CD14-positive monocyte (primary cell): Measurements from ENCODE around the gene STMN1. TPM values are rescaled to one million over a fixed set of nuclear protein-coding genes. Genes with fewer than 3 reads are reported as not detected.

Source experiments
- DNase-seq, 3 donors: peaks; one replicate each; pipeline ENCODE4 v3.0.0-alpha.2; 2011 to 2022
- H2AFZ ChIP-seq: 2 replicates; pipeline ENCODE4 v1.6.0; 2012; ENCODE audit warnings: mild to moderate bottlenecking, low read depth, low read length, inconsistent platforms; ENCODE audit not compliant: insufficient read depth, poor library complexity, severe bottlenecking
- H3K27ac ChIP-seq, 2 donors: 1 replicate in 1 of 2; 2 replicates in 1 of 2; pipeline ENCODE4 v1.5.1; 2012 to 2013; ENCODE audit warnings: low read length in 2 of 2, control low read depth in 1 of 2, inconsistent platforms in 1 of 2, low read depth in 1 of 2, mild to moderate bottlenecking in 1 of 2
- H3K27me3 ChIP-seq, 2 donors: one replicate each; pipeline versions ENCODE4 v1.6.0 to v1.6.1; 2011 to 2013; ENCODE audit warnings: low read length in 2 of 2; ENCODE audit not compliant: control insufficient read depth in 2 of 2, insufficient read depth in 2 of 2
- H3K36me3 ChIP-seq, 2 donors: replicated peaks in 1 of 2; 1 replicate in 1 of 2; 2 replicates in 1 of 2; pipeline versions ENCODE4 v1.5.1 to v1.6.1; 2012 to 2013; ENCODE audit warnings: low read length in 2 of 2, control low read depth in 1 of 2, inconsistent platforms in 1 of 2, mild to moderate bottlenecking in 1 of 2; ENCODE audit not compliant: insufficient read depth in 2 of 2, control insufficient read depth in 1 of 2
- H3K4me1 ChIP-seq, 2 donors: 1 replicate in 1 of 2; 2 replicates in 1 of 2; pipeline versions ENCODE4 v1.5.1 to v1.6.1; 2012 to 2013; ENCODE audit warnings: low read length in 2 of 2, control low read depth in 1 of 2, inconsistent platforms in 1 of 2, mild to moderate bottlenecking in 1 of 2, moderate library complexity in 1 of 2; ENCODE audit not compliant: insufficient read depth in 2 of 2, control insufficient read depth in 1 of 2
- H3K4me2 ChIP-seq: replicated peaks from 2 replicates; pipeline ENCODE3; 2012; ENCODE audit warnings: low read length, moderate library complexity, mild to moderate bottlenecking; ENCODE audit not compliant: poor library complexity, severe bottlenecking; ENCODE audit errors: extremely low read depth
- H3K4me3 ChIP-seq, 3 experiments: fragments of 200-600 bp in 1 of 3; sonication (generic) in 1 of 3; replicated peaks in 1 of 3; 1 replicate in 2 of 3; 2 replicates in 1 of 3; pipeline ENCODE4 v1.5.1; 2011 to 2013; ENCODE audit warnings: low read length in 3 of 3, mild to moderate bottlenecking in 3 of 3, control low read depth in 2 of 3, low read depth in 2 of 3, inconsistent platforms in 1 of 3, moderate library complexity in 1 of 3
- H3K79me2 ChIP-seq: 2 replicates; pipeline ENCODE4 v1.6.0; 2012; ENCODE audit warnings: mild to moderate bottlenecking, control low read depth, inconsistent platforms, low read length, moderate library complexity; ENCODE audit not compliant: insufficient read depth
- H3K9ac ChIP-seq: 2 replicates; pipeline ENCODE4 v1.6.0; 2017; ENCODE audit warnings: low read length, mild to moderate bottlenecking; ENCODE audit not compliant: insufficient read depth, poor library complexity, severe bottlenecking
- H3K9me3 ChIP-seq, 2 donors: replicated peaks in 1 of 2; 1 replicate in 1 of 2; 2 replicates in 1 of 2; pipeline versions ENCODE4 v1.5.1 to v1.6.1; 2012 to 2013; ENCODE audit warnings: low read length in 2 of 2, control low read depth in 1 of 2; ENCODE audit not compliant: control insufficient read depth in 1 of 2, insufficient read depth in 1 of 2
- H4K20me1 ChIP-seq: 2 replicates; pipeline ENCODE4 v1.6.0; 2012; ENCODE audit warnings: mild to moderate bottlenecking, low read length, control low read depth, moderate library complexity; ENCODE audit not compliant: insufficient read depth
- H3K27ac Mint-ChIP-seq, 7 donors: one replicate each; pipeline ENCODE4 v1.8.0; 2020; ENCODE audit warnings: mild to moderate bottlenecking in 7 of 7, mixed read lengths in 7 of 7, moderate library complexity in 6 of 7, inconsistent platforms in 2 of 7
- H3K27me3 Mint-ChIP-seq, 3 donors: one replicate each; pipeline ENCODE4 v1.8.0; 2021 to 2022; ENCODE audit warnings: low read depth in 3 of 3, mild to moderate bottlenecking in 3 of 3, mixed read lengths in 3 of 3, moderate library complexity in 3 of 3, inconsistent platforms in 1 of 3
- H3K36me3 Mint-ChIP-seq, 2 donors: one replicate each; pipeline ENCODE4 v1.8.0; 2020; ENCODE audit warnings: mixed read lengths in 2 of 2, inconsistent platforms in 1 of 2, mild to moderate bottlenecking in 1 of 2
- H3K4me1 Mint-ChIP-seq: one replicate; pipeline ENCODE4 v1.8.0; 2020; ENCODE audit warnings: mild to moderate bottlenecking, mixed read lengths
- H3K4me3 Mint-ChIP-seq, 2 donors: one replicate each; pipeline ENCODE4 v1.8.0; 2020; ENCODE audit warnings: mild to moderate bottlenecking in 2 of 2, mixed read lengths in 2 of 2, moderate library complexity in 1 of 2
- H3K9me3 Mint-ChIP-seq, 7 donors: one replicate each; pipeline ENCODE4 v1.8.0; 2020 to 2022; ENCODE audit warnings: mixed read lengths in 7 of 7, mild to moderate bottlenecking in 6 of 7, moderate library complexity in 6 of 7, inconsistent platforms in 2 of 7
- CTCF ChIP-seq: fragments of 200-600 bp; IDR thresholded peaks from one replicate; pipeline ENCODE4 v1.8.0; 2022; ENCODE audit warnings: antibody characterized with exemption, mild to moderate bottlenecking
- WGBS: methylation state at CpG from one replicate; pipeline ENCODE4 v1.1.5; 2013; ENCODE audit warnings: missing lambda C conversion rate; ENCODE audit not compliant: insufficient coverage; 5-methylcytosine and 5-hydroxymethylcytosine counted together
- intact Hi-C, 2 donors: fragments of 100-400 bp; cut with micrococcal nuclease; formaldehyde crosslinking; loops; one replicate each; pipeline versions ENCODE4 v1.15.0 to v1.15.1; 2023
- polyA plus RNA-seq, 3 donors: library from polyadenylated mRNA; depleted of rRNA in 1 of 3; unstranded in 2 of 3; stranded (reverse) in 1 of 3; fragments of 300-500 nt in 2 of 3; fragments of >200 nt in 1 of 3; fragmentation: Illumina TruSeq in 2 of 3; gene quantifications; 1 replicate in 2 of 3; 2 replicates in 1 of 3; pipeline ENCODE4 v1.2.3, GENCODE V29; 2012 to 2021

STMN1 gene
- polyA plus RNA-seq, 3 donors: 1.5 to 8.1 (median 3.5) TPM

DNA sequence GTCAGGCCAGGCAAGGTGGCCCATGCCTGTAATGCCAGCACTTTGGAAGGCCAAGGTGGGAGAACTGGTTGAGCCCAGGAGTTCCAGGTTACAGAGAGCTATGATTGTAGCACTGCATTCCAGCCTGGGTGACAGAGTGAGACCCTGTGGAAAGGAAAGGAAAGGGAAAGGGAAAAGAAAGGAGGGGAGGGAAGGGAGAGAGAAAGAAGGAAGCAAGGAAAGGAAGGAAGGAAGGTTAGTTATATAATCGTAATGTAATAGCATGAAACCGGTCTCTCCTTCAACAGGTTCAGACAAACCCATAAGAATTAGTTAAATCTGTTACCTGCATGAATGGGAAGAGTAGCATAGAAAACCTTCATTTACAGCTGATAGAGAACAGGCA is 29.5 kb downstream of the STMN1 start:
- H3K27me3 Mint-ChIP-seq: peaks cover 2 to 10% (median 5%) of the 10 kb centered on the region in 3 donors
- H3K4me1 Mint-ChIP-seq: peaks cover 43% of the 10 kb centered on the region
- Histone ChIP-seq H3K27ac (no peak overlapping the region), H3K9me3 (no peaks in the 10 kb centered on the region), H3K36me3 (no peaks in the 10 kb centered on the region), H3K9ac (no peak overlapping the region), H3K4me3 (no peak overlapping the region), H3K4me1 (peaks cover 40 to 48% of the 10 kb centered on the region in 2 donors), H2AFZ (peak overlapping the region; percentile 22), H4K20me1 (no peaks in the 10 kb centered on the region), H3K4me2 (no peak overlapping the region), H3K27me3 (no peaks in the 10 kb centered on the region), H3K79me2 (peaks cover 8% of the 10 kb centered on the region)
- peak overlapping the region in 1 of 2 donors; percentile 87 for H3K4me3 Mint-ChIP-seq
- H3K27ac Mint-ChIP-seq: no peak overlapping the region
- no peaks in the 10 kb centered on the region for H3K36me3 Mint-ChIP-seq
- no peak for TF ChIP-seq CTCF
- intact Hi-C loops: no loop called here
- WGBS: no CpG with 5 or more reads among the region's 2 CpGs
- DNase-seq: no peak
- H3K9me3 Mint-ChIP-seq: peaks cover 0 to 2% (median 0%) of the 10 kb centered on the region in 7 donors

- Histone ChIP-seq H2AFZ (peak overlapping the region; percentile 87), H3K4me3 (peak overlapping the region; percentile 74 to 83 (median 75)), H3K4me2 (peak overlapping the region; percentile 96), H3K27me3 (no peaks in the 10 kb centered on the region), H3K79me2 (peaks cover 8% of the 10 kb centered on the region), H3K9ac (peak overlapping the region; percentile 70), H3K36me3 (no peaks in the 10 kb centered on the region), H3K9me3 (no peaks in the 10 kb centered on the region), H4K20me1 (no peaks in the 10 kb centered on the region), H3K27ac (no peak overlapping the region), H3K4me1 (peaks cover 46 to 54% of the 10 kb centered on the region in 2 donors)
- H3K4me3 Mint-ChIP-seq: peak overlapping the region; percentile 79 to 87
- H3K27ac Mint-ChIP-seq: peak overlapping the region in 2 of 7 donors; percentile 31 to 58
- DNase-seq: no peak
- WGBS: 23% methylated on average over 29 of the region's 32 CpGs
- peaks cover 0 to 2% (median 0%) of the 10 kb centered on the region in 7 donors for H3K9me3 Mint-ChIP-seq
- no peaks in the 10 kb centered on the region for H3K36me3 Mint-ChIP-seq
- intact Hi-C loops: no loop called here
- H3K27me3 Mint-ChIP-seq: peaks cover 2 to 10% (median 5%) of the 10 kb centered on the region in 3 donors
- peaks cover 49% of the 10 kb centered on the region for H3K4me1 Mint-ChIP-seq
- TF ChIP-seq CTCF: no peak
Observed at GRCh38 chr1:25875856-25876692, 30.1 kb downstream of the STMN1 start.
